ENCODE data around the gene NR1I3.

- no peak for TF ChIP-seq FOXJ3 (CRISPR knock-in tag; IDR thresholded peaks at IDR 0.05)
- no peak for TF ChIP-seq CTCF (IDR thresholded peaks at IDR 0.05)
- TF ChIP-seq TCF12 (IDR thresholded peaks at IDR 0.05): no peak
- TF ChIP-seq EZH2phosphoT487 (IDR thresholded peaks at IDR 0.05; ENCODE audit: borderline replicate concordance, low read depth): no peak
- TF ChIP-seq TAF1 (IDR thresholded peaks at IDR 0.05; ENCODE audit: borderline replicate concordance, low read depth, low read length): no peak
- no peak for TF ChIP-seq IRF3 (IDR thresholded peaks at IDR 0.05; ENCODE audit: low read depth, low read length)
These were observed 29.3 kb upstream of the NR1I3 start for GRCh38 chr1:161267321-161267720.
